Stimulated activated CD4-positive, alpha-beta T cell treated with anti-CD3 and anti-CD28 coated beads, Interleukin-1b, Interleukin-23, amount 100 ng/mL, for 24 hours (primary cell): Measurements from ENCODE around the gene ZNF280A.
A peak's percentile ranks its signal among the peaks of the same experiment; 100 is the strongest.

ENCODE experiments used
- DNase-seq, 4 experiments: peaks; one replicate each; pipeline ENCODE4 v3.0.0-alpha.2; 2020; ENCODE audit warnings: low read depth in 4 of 4, low spot score in 1 of 4

Gene ZNF280A

GRCh38 chr22:22520020-22520656 is at the start of gene ZNF280A:
ZNF280A (minus strand) TSS chr22:22520270; CDS start chr22:22515630, 4,640 bp downstream.
- DNase-seq: no peak

GRCh38 chr22:22569218-22569617 is 49.1 kb upstream of the ZNF280A start:
- no peak for DNase-seq

GRCh38 chr22:22565981-22566380 is 45.9 kb upstream of the ZNF280A start:
- DNase-seq: no peak

- peak; percentile 50 to 80 (median 63) for DNase-seq
These were observed 39.0 kb upstream of the ZNF280A start, which contains the start of gene PRAME for GRCh38 chr22:22558972-22559603. PRAME (minus strand) TSS chr22:22559265; CDS start chr22:22556832, 2,433 bp downstream.

GRCh38 chr22:22558071-22558971 is 38.3 kb upstream of the ZNF280A start:
- no peak for DNase-seq

- no peak for DNase-seq
These were observed 37.2 kb upstream of the ZNF280A start for GRCh38 chr22:22556995-22557925.

GRCh38 chr22:22556578-22556977 is 36.5 kb upstream of the ZNF280A start:
- DNase-seq: no peak

- DNase-seq: no peak
These were observed 35.5 kb upstream of the ZNF280A start for GRCh38 chr22:22555596-22555995.

GRCh38 chr22:22554587-22555284 is 34.7 kb upstream of the ZNF280A start:
- DNase-seq: no peak

- DNase-seq: no peak
These were observed 33.9 kb upstream of the ZNF280A start for GRCh38 chr22:22553735-22554586.

- no peak for DNase-seq
These were observed 33.1 kb upstream of the ZNF280A start for GRCh38 chr22:22553141-22553540.

GRCh38 chr22:22552630-22553029 is 32.6 kb upstream of the ZNF280A start:
- no peak for DNase-seq

GRCh38 chr22:22550789-22551434 is 30.8 kb upstream of the ZNF280A start:
- no peak for DNase-seq

GRCh38 chr22:22548910-22549309 is 28.8 kb upstream of the ZNF280A start:
- DNase-seq: no peak

- no peak for DNase-seq
These were observed 28.2 kb upstream of the ZNF280A start for GRCh38 chr22:22548317-22548716.

- DNase-seq: no peak
These were observed 27.7 kb upstream of the ZNF280A start for GRCh38 chr22:22547692-22548300.

- no peak for DNase-seq
These were observed 27.2 kb upstream of the ZNF280A start for GRCh38 chr22:22547226-22547625.

- DNase-seq: no peak
These were observed 26.4 kb upstream of the ZNF280A start for GRCh38 chr22:22546490-22546889.
